Embryonic facial prominence (tissue), 1 donor: ENCODE results near the gene FAM20C.
"Not testable (repeated sequence)": the region's sequence is repeated elsewhere in the genome, so short reads cannot be mapped to it uniquely, and the experiment has no call there.

ENCODE experiments used
- DNase-seq: peaks from one replicate; pipeline ENCODE4 v3.0.0-alpha.2; 2016; ENCODE audit errors: extremely low spot score

Gene FAM20C

DNA sequence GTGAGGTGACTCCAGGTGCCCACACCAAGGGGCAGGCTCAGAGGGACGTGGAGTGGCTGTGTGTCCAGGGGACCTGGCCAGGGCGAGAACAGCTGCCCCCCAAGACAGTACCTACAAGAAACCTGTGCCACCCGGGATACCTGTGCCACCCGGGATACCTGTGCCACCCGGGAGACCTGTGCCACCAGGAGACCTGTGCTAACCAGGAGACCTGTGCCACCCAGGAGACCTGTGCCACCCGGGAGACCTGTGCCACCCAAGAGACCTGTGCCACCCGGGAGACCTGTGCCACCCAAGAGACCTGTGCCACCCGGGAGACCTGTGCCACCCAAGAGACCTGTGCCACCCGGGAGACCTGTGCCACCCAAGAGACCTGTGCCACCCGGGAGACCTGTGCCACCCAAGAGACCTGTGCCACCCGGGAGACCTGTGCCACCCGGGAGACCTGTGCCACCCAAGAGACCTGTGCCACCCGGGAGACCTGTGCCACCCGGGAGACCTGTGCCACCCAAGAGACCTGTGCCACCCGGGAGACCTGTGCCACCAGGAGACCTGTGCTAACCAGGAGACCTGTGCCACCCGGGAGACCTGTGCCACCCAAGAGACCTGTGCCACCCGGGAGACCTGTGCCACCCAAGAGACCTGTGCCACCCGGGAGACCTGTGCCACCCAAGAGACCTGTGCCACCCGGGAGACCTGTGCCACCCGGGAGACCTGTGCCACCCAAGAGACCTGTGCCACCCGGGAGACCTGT lies 50.6 kb downstream of the FAM20C start:
- DNase-seq = not testable (repeated sequence)

DNA sequence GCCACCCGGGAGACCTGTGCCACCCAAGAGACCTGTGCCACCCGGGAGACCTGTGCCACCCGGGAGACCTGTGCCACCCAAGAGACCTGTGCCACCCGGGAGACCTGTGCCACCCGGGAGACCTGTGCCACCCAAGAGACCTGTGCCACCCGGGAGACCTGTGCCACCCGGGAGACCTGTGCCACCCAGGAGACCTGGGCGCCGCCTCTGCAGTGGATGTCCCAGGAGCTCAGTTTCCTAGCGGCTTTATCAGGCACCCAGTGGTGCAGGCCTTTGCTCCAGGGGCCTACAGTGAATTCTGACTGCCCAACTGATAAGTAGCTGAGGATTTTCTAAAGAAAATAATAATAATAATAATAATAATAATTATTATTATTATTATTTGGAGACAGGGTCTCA lies 51.2 kb downstream of the FAM20C start:
- not testable (repeated sequence) for DNase-seq

DNA sequence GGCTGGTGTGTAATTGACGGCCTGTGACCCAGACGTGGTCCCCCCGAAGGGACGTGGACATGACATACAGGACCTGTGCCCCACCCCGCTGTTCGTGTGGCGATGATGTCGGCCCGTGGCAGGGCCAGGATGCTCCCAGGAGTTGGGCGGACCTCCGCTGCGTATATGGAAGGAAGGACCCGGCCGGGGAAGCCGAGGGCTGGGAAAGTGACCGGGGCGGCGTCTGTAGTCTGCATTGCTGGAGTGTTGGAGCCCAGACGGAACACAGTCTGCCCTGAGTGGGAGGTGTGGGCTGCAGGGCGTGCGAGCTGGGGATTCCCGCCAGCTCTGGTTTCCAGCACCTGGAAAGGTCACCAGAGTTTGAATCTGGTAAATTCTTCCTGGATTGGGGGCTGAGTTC lies 52.6 kb downstream of the FAM20C start:
- no peak for DNase-seq

DNA sequence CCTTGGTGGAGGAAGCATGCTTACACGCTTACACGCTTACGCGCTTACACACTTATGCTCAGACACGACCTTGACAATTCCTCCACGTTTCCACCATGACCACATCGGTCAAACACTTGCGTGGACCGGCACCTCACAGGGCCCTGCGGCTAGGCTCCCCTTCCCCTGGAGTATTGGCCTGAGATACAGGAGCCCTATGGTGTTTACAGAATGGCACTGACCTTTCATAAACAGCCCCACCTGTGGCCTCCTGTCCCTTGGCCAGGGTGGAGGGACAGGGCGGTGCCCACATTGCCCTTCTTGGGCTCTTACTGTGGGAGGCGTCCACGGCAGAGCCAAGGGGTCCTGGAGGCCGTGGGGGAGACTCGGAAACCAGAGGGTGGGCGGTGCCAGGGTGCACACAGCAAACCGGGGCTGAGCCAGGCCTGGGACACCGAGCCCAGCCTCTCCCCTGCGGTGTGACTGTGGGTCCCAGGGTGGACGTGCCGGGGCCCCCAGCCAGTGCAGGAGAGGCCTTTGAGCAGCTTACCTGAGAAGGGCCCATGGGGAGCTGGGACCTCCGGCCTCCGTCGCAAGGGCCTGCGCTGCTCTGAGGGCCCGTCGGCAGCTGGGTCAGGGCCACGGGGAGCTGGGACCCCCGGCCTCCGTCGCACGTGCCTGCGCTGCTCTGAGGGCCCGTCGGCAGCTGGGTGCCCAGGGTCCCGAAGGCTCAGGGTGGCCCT lies 53.4 kb downstream of the FAM20C start:
- DNase-seq = no peak

DNA sequence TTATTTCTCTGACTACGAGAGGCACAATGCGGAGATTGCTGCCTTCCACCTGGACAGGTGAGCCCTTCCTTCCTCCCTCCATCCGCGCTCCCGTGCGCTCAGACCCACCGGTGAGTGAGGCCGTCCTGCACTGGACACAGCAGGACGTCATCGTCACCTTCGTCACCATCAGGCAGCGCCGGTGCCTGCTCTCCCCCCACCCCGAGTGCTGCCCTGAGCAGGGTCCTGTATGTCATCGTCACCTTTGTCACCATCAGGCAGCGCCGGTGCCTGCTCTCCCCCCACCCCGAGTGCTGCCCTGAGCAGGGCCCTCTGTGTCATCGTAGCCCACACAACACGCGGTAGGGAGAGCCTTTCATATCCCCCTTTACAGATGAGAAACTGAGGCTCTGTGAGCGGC lies 54.1 kb downstream of the FAM20C start:
- DNase-seq = no peak

DNA sequence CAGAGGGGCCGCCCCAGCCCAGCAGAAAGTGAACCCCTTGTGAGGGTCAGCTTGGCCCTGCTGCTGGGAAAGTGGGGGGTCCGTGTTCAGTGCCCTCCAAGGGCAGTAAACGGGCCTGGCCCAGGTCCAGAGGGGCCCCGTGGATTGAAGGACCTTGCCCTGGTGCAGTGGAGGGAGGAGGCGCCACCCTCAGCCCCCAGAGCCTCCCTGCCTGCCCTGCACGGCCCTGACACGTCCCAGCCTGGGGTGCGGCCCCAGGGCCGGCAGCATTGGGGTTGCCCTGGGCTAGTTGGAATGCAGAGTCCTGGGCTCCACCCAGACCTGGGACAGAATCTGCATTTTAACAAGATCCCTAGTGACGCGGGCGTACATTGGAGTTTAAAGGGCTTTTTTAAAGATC lies 54.8 kb downstream of the FAM20C start:
- no peak for DNase-seq

DNA sequence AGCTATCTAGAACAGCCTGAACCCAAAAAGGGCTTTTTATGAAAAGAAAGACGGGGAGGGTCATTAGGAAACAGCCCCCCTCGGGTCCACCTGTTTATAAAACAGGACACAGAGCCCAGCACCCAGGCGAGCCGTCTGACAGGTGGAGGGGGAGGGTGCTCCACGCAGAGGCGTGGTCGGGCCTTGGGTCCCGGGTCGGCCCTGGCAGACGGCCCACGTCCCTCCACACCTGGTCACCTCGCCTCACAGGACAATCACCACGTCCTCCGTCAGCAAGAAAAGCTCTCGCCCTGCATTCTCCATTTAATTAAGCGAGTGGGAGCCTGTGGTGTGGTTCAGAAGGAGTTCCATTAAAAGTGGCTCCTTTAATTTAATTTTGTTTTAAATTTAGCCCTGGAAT lies 55.3 kb downstream of the FAM20C start:
- no peak for DNase-seq

DNA sequence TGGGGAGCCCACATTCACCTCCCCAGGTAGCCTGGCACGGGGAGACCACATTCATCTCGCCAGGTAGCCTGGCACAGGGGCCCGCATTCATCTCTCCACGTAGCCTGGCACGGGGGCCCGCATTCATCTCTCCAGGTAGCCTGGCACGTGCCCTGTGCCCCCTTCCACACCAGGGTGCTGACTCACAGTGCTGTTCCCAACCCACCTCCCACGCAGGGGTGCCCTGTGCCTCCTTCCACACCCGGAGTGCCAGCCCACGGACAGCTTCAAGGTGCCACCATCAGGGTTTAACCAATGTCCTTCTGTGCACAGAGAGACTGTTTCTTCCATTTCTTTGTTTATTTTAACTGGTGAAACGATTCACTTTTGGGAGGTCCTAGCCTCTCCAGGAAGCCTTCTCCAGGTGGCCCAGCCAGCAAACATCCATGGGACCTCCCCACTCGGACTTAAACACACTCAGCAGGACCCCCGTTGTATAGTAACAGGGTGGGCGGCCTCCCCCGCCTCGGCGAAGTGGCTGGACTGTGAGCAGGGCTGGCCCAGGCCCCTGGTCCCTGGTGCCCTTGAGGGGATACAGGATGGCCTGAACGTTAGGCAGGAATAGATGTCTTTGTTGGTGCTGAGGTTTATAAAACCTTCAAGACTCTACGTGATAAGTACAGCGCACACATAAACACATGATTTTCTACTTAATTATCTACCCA lies 56.5 kb downstream of the FAM20C start:
- DNase-seq = no peak

DNA sequence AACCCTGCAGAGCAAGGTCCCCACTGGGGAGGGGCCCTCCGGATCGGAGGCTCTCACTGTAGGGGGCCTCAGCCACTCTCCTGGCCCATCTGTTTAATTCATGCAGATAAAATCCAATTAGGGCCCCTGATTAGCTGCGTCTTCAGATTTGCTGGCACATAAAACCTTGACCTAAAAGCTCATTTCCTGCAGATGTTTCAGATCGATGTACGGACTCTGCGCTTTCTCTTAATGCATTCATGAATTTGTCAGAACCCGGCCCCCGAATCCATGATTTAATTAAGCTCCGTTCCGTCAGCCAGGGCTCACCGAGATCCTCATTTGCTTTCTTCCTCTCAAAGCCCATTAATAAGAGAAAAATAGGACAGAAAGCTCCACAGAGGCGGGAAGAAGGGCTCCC lies 57.6 kb downstream of the FAM20C start:
- DNase-seq = no peak

DNA sequence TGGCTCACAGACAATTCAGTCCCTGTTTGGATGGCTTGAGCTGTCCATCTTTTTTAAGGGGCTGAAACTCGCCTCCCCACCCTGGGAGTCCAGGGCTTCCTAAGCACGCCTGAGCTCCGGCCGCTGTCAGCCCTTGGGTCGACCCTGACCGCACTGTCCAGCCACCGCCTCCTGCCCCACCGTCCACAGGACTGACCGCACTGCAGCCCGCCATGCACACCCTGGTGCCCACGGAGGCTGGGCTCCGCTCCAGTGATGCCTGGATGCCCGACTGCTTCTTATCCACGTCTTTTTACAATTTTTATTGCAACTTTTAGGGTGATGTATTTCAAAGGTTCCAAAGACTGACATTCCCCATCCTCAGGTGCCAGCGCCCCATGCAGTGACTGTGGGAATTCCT lies 58.2 kb downstream of the FAM20C start:
- no peak for DNase-seq

DNA sequence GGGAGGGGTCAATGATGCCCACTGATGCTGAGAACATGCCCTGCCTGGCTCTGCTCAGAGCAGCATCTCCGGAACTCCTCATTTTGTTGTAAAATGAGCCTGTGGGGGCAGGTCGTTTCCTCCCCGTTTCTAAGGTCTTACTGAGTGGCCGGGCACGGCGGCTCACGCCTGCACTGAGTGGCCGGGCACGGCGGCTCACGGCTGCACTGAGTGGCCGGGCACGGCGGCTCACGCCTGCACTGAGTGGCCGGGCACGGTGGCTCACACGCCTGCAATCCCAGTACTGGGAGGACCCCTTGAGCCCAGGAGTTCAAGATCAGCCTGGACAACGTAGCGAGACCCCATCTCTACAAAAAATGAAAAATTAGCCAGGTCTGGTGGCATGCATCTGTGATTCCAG lies 58.6 kb downstream of the FAM20C start:
- no peak for DNase-seq

DNA sequence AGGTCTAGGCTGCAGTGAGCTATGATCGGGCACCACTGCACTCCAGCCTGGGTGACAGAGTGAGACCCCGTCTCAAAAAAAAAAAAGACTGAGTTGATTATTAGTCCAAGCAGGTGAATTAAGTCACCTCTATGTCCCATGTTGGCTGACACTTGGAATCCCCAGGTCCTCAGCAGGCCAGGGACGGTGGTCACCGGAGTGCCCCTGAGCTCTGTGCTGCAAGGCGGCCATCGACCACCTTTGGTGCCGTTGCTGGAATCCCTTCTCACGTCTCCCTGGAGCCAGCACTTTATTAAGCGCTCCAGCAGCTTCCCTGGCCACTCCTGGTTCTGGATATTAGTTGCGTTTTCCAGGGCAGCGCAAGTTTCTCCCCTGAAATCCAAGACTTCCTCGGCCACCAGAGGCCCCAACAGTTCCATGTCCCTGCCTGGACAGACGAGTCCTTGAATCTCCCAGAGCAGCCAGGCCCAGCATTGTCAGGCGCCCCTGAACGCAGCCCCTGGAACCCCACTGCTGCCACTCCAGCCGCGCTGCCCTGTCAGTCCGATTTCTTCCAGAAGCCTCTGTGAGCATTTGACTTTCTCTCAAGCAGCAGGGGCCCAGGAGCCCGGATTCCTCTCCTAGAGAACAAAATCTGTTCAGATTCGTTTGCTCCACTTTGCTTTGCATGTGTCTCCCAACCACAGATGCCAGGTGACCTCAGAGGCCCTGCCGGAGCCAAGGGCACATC lies 59.2 kb downstream of the FAM20C start:
- DNase-seq = no peak

DNA sequence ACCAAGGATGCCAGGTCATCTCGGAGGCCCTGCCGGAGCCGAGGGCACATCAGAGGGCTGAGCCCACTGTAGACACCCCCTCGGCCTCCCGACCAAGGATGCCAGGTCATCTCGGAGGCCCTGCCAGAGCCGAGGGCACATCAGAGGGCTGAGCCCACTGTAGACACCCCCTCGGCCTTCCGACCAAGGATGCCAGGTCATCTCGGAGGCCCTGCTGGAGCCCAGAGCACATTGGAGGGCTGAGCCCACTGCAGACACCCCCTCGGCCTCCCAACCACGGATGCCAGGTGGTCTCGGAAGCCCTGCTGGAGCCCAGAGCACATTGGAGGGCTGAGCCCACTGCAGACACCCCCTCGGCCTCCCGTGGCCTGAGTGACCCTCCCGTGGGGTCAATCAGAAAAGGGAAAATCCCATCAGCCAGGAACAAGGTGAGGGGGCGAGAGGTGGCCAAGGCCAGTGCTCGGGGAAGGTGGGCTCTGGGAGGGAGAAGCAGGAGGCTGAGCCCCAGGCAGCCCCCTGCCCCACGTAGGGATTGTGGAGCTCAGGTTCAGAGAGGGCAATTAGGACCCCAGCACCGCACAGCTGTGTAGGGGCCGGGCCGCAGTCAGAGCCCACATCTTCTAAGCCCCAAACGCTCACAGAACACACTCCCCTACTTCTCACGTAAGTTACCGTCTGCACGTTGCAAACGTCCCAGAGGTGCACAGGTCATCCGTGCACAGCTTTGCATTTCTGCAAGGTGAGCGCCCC lies 60.0 kb downstream of the FAM20C start:
- DNase-seq = no peak

DNA sequence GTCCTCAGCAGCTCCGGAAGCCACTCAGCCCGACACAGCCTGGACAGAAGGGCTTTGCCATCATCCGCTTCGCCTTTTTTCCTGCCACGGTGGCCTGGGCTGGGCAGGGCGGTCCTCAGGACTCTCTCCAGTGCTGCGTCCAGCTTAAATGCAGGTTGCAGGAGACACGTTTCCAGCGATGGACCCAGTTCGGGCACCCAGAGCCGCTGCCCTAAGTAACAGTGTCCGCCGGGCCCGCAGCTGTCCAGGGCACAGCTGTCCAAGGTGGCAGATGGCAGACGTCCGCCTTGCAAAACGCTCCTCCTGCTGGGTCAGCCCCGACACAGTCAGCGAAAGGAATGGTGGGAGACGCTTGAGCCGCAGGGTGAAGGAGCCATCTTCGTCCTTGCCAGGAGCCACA lies 60.6 kb downstream of the FAM20C start:
- no peak for DNase-seq

DNA sequence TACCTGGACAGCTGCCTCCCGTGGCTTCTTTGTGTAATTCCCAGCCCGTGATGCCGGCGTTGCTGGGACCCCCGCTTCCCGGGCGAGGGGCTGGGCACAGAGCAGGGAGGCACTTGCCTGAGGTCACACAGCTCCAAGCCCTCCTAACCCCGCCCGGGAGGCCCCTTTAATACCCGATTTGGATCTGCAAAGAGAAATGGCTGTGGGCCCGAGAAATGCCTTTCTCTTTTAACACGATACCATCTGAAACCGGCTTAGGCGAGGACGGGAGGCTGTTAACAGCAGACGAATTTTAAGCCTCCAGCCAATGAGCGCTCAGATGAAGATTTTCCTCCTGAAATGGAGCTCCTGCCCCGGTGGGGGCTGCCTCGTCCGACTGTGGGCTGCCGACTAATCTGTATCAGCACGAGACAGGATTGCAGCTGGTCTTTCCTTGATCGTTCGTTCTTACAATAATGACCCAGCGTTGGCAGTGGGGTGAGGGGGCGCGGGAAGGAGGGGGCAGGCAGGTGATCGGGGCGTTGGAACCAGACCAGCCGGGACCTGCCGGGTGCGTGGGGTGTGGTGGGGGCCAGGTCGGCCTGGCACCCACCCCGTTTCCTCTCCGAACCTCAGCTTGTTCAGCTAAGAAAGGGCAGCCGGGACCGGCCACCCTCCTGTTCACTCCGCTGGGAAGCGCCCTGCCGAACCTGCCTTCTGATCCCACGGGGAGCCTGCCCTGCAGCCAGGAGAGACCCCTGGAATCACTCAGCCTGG lies 61.4 kb downstream of the FAM20C start:
- DNase-seq = no peak

DNA sequence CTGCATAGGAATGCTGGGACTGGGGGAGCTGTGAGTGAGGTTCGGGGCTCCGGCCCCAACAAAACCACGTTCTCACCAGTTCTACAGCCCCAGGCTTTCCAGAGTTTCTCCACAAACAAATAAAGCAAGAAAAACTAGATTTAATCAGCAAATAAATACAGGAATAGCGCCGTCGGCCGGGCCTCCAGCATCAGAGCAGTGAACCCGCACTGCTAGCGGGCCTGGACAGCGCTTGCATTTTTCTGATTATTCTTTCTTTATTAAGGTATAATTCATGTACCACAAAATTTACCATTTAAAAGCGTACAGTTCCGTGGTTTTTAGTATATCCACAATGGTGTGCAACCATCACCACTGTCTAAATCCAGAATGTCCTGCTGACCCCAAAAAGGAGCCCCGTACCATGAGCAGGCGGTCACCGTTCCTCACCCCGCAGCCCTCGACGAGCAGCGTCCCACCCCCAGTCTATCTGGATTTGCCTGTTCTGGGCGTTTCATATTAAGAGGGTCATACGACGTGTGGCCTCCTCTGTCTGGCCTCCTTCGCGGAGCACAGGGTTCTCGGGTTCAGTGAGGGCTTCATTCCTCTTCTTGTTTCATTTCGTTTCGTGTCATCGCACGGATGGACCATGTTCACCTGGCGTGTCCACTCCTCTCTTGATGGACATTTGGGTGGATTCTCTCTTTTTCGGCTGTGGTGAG lies 62.1 kb downstream of the FAM20C start:
- no peak for DNase-seq

DNA sequence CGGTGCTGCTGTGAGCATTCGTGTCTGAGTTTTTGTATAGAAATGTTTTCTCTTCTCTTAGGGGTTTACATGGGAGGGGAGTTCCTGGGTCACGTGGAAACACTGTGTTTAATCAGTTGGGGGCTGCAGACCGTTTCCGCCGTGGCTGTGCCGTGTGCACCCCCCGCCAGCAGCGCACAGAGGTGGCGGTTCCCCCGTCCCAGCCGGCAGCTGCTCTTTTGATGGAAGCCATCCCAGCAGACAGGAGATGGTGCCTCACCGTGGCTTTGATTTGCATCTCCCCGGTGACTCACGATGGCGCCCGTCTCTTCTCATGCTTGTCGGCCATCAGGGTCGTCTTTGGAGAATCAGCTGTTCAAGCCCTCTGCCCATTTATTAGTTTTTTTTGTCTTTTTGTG lies 62.7 kb downstream of the FAM20C start:
- DNase-seq = no peak

DNA sequence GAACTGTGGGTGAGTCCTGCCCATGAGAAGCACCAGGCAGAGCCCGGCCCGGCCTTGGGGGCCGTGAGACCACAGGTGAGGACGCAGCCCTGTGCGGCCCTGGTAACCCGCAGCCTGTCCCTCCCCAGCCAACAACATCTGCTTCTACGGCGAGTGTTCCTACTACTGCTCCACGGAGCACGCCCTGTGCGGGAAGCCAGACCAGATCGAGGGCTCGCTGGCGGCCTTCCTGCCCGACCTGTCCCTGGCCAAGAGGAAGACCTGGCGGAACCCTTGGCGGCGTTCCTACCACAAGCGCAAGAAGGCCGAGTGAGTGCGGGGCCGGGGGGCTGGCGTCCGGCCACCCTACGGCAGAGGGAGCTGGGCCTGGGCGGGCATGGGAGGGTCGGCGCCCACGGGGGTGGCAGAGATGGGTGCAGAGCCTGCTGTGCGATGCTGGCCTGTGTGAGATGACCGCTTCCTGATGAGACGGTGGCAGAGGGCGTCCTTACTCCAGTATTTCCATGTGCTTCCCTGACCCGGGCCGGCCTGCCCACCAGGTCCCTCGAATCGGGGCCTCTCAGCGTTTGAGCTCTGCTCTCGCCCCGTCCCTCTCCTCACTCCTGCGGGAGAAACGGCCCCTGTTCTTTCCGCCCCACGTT lies 63.5 kb downstream of the FAM20C start:
- no peak for DNase-seq

DNA sequence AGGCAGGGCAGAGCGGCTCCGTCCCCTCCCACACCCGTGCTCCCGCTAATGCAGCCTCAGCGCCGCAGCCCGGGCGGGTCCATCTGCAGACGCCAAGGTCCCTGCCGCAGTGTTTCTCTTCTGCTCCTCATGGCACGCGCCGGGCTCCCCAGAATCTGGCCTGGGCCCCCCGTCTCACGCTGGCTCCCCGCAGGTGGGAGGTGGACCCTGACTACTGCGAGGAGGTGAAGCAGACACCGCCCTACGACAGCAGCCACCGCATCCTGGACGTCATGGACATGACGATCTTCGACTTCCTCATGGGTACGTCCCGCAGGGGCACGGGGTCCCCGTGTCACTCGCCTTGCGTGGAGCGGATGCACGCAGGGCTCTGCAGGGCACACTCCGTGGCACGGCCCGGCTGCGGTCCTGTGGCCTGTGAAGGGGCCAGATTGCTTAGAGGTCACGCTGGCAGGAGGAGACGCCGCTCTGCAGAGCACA lies 64.1 kb downstream of the FAM20C start:
- no peak for DNase-seq
